ENCODE measurements around the gene AKT3.

Gene AKT3

GRCh38 chr1:243529512-243529911 is 320.5 kb downstream of the AKT3 start:
- DNase-seq (ENCODE audit: insufficient read length, low spot score): no peak
- no peak for FAIRE-seq

GRCh38 chr1:243528459-243529121 is 321.5 kb downstream of the AKT3 start:
- no peak for FAIRE-seq

GRCh38 chr1:243526180-243526579 is 323.9 kb downstream of the AKT3 start:
- FAIRE-seq (no peak), DNase-seq (ENCODE audit: insufficient read length, low spot score) (no peak)

More at GRCh38 chr1:243528459-243529121, 321.5 kb downstream of the AKT3 start:
- no peak for DNase-seq (ENCODE audit: insufficient read length, low spot score)

- no peak for DNase-seq (ENCODE audit: insufficient read length, low spot score)
- no peak for FAIRE-seq
Measured at GRCh38 chr1:243525085-243525487, 325.0 kb downstream of the AKT3 start.

- FAIRE-seq (peak; percentile 74), DNase-seq (ENCODE audit: insufficient read length, low spot score) (no peak)
Measured at GRCh38 chr1:243523766-243524165, 326.3 kb downstream of the AKT3 start.

- no peak for FAIRE-seq
- DNase-seq (ENCODE audit: insufficient read length, low spot score): no peak
Measured at GRCh38 chr1:243520831-243521230, 329.2 kb downstream of the AKT3 start.

- DNase-seq (ENCODE audit: insufficient read length, low spot score) (no peak), FAIRE-seq (no peak)
Measured at GRCh38 chr1:243514927-243515326, 335.1 kb downstream of the AKT3 start.

- DNase-seq (ENCODE audit: insufficient read length, low spot score) (peak; percentile 48), FAIRE-seq (no peak)
Measured at GRCh38 chr1:243513726-243514491, 336.1 kb downstream of the AKT3 start.

GRCh38 chr1:243510928-243511327 is 339.1 kb downstream of the AKT3 start:
- FAIRE-seq (no peak), DNase-seq (ENCODE audit: insufficient read length, low spot score) (no peak)

GRCh38 chr1:243508943-243509342 is 341.1 kb downstream of the AKT3 start:
- no peak for FAIRE-seq
- no peak for DNase-seq (ENCODE audit: insufficient read length, low spot score)

GRCh38 chr1:243508303-243508713 is 341.7 kb downstream of the AKT3 start:
- FAIRE-seq: no peak
- DNase-seq (ENCODE audit: insufficient read length, low spot score): no peak

- no peak for FAIRE-seq
Measured at GRCh38 chr1:243507672-243508302, 342.3 kb downstream of the AKT3 start.

GRCh38 chr1:243507001-243507671 is 342.9 kb downstream of the AKT3 start:
- DNase-seq (ENCODE audit: insufficient read length, low spot score) (no peak), FAIRE-seq (no peak)

More at GRCh38 chr1:243507672-243508302, 342.3 kb downstream of the AKT3 start:
- no peak for DNase-seq (ENCODE audit: insufficient read length, low spot score)

GRCh38 chr1:243505986-243506689 is 343.9 kb downstream of the AKT3 start:
- FAIRE-seq (no peak), DNase-seq (ENCODE audit: insufficient read length, low spot score) (no peak)

- FAIRE-seq (no peak), DNase-seq (ENCODE audit: insufficient read length, low spot score) (no peak)
Measured at GRCh38 chr1:243503155-243503554, 346.9 kb downstream of the AKT3 start.

GRCh38 chr1:243501002-243501401 is 349.0 kb downstream of the AKT3 start:
- FAIRE-seq: peak; percentile 40
- no peak for DNase-seq (ENCODE audit: insufficient read length, low spot score)

- FAIRE-seq: no peak
Measured at GRCh38 chr1:243500512-243500911, 349.5 kb downstream of the AKT3 start.

GRCh38 chr1:243499711-243500110 is 350.3 kb downstream of the AKT3 start:
- DNase-seq (ENCODE audit: insufficient read length, low spot score): no peak
- no peak for FAIRE-seq

More at GRCh38 chr1:243500512-243500911, 349.5 kb downstream of the AKT3 start:
- DNase-seq (ENCODE audit: insufficient read length, low spot score): no peak

GRCh38 chr1:243499248-243499647 is 350.8 kb downstream of the AKT3 start:
- DNase-seq (ENCODE audit: insufficient read length, low spot score): no peak

GRCh38 chr1:243497939-243498681 is 351.9 kb downstream of the AKT3 start:
- no peak for DNase-seq (ENCODE audit: insufficient read length, low spot score)
- peak; percentile 62 for FAIRE-seq

More at GRCh38 chr1:243499248-243499647, 350.8 kb downstream of the AKT3 start:
- no peak for FAIRE-seq

Data from HTR-8/SVneo (cell line).